HG02884 (cell line): Measurements from ENCODE around the gene CHMP1B.
"Not testable (repeated sequence)": the region's sequence is repeated elsewhere in the genome, so short reads cannot be mapped to it uniquely, and the experiment has no call there.

ENCODE experiments used
- ATAC-seq: cut with Tn5 transposase; IDR thresholded peaks from one replicate; pipeline ENCODE4 v1.9.1; 2021; ENCODE audit warnings: mild to moderate bottlenecking, moderate library complexity; ENCODE audit not compliant: unreplicated experiment

The CHMP1B gene

DNA sequence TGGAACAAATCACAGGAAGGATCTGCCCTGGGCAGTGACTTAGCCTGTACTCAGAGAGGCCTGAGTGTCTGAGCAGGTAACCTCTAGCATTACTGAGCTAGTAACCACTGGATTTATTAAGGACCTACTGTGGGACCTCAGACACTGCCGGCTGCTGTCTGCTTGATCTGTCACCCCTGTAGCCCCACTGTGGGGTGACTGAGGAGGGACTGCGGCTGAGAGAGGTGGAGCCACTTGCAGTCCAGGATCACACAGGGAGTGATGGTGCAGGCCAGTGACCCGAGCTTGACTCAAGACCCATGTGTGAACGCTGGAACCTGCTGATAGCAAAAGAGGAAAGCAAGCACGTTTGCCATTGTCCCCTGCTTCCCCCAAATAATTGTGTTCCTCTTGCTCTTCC, 15.6 kb downstream of the CHMP1B start:
- no peak for ATAC-seq

DNA sequence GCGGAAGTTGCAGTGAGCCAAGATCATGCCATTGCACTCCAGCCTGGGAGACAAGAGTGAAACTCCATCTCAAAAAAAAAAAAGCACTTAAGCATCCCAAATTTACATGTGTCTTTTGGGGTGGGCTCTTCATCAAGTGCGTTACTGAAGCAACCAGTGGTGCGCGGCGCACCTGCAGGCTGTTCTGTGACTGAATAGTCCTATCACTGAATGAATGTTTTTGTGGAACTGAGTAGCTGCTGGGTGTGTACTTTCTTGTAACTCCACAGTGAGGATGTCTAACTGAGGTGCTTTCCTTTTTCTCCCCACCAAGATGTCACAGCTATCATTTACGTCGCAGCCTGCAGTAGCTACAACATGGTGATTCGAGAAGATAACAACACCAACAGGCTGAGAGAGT, 17.0 kb downstream of the CHMP1B start:
- no peak for ATAC-seq

DNA sequence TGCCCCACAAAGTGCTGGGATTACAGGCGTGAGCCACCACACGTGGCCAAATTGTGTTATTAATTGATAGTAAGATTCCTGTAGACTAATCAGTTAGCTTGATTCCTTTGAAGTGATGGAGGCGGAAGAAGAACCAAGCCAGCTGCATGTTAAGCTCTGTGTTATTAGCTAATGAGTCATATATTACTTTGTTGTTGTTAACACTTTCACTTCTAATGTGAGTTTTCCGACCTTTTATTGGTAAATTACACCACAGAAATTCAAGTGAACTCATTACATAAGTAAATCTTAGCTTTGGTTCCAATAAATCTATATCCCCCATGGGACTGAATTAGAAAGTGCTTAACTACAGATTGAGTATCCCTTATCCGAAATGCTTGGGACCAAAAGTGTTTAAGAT, 20.3 kb downstream of the CHMP1B start:
- ATAC-seq: no peak

DNA sequence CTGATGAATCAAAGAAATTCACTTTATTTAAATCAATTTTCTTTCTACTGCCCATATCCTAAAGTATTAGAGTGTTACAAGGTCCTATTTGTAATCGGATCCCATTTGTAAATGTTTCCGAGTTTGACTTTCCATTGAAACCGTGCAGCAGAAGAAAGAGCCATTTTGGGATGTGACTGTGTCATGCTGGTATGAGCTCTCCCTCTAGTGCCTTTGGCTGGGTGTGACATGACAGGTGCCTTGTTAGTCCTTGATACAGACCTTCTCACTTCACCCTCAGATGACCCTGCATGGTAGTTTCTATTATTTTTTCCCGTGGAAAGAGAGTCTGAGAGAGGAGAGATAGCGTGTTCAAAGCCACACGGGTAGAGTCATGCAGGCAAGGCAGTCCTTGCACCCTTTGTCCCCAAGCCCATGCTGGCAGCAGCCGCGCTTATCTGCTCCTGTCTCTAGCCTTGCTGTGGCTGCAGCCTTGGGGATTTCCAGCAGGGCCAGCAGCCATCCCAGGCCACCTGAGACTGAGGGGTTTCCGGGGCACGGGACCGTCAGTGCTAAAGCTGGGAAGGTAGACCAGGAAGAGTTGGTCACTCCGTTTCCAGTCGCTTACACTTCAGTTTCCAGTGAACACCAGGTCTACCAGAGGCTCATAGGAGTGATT, 21.4 kb downstream of the CHMP1B start:
- ATAC-seq: no peak

DNA sequence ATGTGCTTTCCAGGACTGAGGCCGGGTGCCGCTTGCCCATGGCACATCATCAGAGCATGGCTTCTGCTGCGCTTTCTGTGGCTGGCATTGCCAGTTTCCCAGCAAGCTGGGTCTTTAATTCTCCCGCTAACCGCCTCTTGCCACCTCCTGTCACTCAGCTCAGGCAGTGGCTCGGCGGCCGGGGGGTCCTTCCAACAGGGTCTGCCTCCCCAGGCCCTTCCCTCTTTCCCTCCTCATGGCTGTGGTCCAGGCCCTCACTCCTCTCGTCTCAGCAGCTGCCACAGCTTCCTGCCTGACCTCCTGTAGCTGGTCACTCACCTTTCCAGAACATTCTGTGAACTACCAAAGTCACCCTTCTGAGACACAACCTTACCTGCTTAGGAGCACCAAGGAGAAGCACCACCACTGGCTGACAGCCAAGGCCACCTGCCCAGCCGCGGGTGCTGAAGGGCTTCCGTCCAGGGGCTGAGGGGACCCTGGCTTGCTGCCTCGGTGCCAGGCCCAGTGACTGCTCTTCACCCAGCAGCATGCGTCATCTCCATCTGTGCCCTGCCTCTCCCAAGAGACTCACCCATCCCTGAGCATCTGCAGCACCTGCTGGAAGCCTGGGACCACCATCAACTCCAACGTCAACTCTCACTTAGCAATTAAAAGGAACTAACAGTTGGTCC, 22.6 kb downstream of the CHMP1B start:
- no peak for ATAC-seq

DNA sequence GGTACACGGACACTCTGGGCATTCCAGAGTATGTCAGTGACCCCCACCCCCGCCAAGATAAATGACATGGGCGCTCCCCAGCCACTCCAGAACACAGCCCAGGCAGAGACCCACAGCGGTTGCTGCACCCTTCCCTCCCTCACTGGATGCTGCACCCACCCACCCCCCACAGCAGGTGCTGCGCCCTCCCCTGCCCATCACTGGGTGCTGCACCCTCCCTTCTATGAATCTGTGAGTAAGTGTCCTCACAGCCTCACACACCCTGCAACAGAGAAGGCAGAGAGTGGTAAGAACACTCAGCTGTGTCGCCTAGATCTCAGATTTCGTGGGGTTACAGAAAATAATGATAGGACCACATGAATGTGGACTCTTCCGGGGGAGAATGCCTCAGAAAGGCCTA, 23.5 kb downstream of the CHMP1B start:
- ATAC-seq: no peak

DNA sequence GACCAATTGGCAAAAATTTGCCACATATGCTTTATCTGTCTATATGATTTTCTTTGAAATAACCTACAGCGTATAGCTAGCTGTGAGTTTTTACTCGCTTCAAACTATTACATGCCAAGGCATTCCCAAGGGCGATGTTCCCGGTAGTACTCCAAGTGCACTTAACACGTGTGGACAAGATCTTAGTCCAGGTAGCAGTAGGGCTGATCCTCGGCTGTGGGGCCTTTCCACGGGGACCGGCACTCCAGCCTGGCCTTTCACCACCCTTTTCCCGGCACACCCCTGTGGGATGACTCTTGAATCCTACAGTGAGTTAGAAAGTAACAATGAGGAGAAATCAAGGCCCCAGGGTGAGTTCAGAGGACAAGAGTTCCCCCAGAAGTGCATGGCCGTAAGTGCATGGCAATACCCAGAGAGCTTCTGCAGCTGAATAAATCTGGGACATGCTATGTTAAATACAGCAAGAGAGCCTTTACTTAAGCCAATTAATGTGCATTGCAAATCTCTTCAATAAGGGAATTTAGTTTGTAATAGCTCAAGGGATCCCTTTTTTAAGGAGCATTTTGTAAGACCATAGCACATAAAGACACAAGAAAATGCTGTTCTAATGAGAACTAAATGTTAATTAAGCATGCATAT, 26.4 kb downstream of the CHMP1B start:
- ATAC-seq: no peak

DNA sequence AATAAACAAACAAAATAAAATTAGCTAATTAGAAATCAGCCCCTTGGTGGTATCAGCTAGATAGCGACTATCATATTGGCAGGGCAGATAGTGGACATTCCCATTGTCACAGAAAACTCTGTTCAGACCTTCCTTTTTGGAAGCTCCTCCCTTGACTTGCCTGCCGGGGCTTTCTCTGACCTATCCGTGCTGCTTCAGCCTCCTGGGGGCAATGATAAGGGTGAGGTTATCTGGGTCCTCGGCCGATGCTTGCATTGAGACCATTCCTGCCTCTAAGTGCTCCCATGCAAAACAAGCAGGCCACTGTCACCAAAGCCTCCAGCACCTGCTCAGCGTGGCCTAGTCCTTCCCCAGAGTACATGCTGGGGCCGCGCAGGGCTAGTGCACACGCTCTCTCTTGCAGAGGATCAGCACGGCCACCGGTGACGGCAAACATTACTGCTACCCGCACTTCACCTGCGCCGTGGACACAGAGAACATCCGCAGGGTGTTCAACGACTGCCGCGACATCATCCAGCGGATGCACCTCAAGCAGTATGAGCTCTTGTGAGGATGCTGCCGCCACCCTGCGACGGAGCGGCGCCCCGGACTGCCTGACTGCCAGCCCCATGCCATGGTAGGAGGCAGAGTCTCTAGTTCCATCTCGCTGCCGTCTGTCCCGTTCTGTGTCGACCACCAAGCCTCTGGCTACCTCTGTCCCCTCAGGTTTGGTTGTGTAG, 29.5 kb downstream of the CHMP1B start:
- ATAC-seq: no peak

DNA sequence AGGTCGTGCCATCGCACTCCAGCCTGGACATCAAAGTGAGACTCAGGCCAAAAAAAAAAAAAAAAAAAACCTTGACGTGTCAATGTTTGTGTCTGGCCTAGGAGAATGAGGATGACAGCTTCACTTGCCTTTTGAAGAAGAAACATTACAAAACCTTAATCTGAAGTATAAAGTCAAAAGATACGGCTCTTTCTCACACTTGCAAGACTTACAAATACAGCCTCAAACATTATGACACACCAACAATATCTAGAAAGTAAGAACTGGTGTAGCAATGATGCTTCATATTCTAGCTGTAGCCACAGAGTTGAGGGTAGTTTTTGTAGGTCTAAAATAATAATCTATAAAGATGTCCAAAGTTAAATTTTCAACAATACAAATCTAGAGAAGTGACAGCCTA, 31.4 kb downstream of the CHMP1B start:
- no peak for ATAC-seq

DNA sequence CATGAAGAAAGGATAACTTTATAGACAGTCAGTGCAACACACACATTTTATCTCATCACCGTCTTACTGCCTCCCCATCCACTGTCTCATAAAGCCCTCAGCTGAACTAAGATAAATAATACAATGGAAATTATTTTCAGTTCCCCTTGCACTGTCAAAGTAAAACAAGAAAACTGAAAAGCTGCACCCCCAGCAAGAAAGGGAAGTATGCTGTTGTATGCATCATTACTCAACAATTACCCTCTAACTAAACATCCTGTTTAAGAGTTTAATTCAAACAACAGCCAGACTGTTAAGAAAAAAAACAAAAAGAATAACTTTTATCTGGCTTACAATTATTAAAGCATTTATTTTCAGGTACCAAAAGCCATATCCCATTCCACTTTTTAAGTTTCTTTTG, 31.9 kb downstream of the CHMP1B start:
- peak; percentile 73 for ATAC-seq

DNA sequence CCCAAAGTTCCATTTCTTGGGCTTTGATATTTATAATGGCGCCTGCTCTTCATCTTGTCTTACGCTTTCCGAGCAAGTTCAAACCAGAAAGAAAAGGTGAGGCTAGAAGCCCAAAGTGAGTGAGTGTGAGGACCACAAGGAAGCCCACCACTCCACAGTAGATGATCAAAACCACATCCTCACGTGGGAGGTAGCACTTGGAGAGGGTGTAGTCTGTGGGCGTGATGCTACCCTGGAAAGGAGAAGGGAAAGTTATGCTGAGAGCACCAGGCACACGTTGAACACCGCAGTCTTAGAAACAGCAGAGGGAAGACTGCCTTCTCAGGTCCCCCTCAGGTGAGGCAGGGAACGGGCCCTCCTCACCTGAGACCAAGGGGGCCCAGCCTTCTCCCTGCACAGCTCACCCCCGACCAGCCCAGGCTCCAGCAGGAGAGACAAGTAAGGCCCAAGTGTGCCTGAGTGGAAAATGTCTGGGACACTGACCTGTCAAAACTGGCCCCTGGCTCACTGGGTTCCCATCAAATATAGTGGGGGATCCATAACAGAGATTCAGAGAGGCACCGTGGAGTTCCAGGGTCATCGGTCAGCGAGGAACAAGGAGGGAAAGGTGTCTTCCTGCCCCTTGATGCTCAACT, 33.3 kb downstream of the CHMP1B start:
- no peak for ATAC-seq

DNA sequence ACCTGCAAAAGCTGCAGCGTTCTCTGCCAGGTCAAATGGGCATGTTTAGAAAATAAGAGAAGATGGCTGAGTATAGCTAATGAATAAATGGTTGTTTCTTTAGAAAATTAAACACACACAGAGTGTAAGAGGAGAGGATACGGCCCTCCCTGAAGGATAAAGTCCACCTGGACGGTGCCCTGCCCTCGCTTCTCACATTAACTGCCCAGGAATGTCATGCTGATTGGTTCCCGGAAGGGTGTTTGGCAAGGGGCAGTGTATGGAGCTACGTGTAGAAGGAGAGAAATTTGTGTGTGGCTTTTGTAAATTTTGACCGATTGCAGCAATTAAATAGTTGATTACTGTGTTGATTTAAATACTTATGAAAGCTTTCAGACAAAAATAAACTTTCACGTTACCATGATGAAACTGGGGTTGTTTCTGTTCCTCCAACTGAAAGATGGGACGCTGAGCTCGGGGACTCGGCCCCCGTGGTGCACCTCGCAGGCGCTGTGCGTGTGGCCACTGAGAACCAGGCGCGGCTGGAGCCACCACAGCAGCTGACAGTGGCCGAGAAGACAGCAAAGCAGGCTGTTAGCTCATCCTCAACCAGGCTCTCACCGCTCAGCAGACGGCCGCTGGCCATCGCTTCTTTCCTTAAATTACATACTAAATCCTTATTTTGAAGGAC, 34.2 kb downstream of the CHMP1B start:
- ATAC-seq: no peak

DNA sequence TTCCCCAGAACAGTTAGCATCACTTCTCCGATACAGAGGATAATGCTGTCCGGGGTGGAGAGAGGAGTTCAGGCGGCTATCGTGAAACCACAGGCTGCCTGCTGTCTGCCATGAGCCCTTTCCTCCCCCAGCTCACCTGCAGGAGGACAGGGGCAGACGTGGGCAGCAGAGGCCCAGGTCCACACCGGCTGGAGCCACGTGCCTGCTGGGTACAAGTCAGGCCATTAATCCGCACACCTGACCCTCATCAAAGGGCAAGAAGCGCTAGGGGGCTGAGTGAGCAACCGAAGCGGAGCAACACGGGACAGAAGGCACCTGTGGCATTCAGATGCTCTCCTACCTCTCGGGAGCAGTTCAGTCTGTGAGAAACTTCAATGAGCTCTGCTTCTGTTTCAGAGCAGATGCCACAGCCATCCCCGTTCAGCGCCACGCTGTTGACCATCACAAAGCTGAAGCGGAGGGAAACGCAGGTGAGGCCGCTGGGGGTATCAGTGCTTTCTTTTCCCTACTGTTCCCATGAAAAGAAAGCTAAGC, 35.4 kb downstream of the CHMP1B start:
- ATAC-seq: no peak

DNA sequence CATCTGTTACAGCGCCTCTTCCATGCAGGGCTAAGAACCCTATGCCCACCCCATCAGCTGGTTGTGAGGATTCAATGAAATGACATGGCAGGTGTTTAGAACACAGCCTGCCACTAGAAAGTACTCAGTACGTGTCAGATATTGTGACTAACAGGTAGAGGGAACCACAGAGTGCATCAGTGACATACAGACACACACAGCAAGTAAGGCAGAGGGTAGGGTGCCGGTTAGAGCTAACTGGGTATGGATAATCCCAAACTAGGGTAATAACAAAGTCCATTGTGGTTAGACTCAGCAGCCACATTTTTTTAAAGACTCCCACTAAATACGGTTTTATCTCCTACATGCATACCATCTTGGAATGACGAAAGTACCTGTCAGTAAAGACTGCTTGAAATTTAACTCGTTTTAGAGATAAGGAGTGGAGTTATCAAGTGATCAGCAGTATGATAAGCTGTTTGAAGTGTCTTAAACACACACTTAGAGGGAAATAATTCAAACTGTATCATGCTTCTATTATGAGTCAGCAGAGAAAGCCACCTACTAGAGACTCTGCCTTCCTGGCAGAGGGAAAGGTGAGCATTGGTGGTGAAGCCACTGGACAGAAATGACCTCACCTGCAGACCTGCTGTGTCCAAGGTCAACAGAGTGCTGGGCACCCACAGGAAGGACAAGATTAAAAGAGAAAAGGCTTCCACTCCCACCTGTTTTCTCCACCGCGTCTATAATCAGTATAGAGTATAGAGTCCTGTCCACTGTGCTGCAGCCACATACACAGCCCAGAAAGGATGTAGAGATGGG, 36.3 kb downstream of the CHMP1B start:
- ATAC-seq: no peak

DNA sequence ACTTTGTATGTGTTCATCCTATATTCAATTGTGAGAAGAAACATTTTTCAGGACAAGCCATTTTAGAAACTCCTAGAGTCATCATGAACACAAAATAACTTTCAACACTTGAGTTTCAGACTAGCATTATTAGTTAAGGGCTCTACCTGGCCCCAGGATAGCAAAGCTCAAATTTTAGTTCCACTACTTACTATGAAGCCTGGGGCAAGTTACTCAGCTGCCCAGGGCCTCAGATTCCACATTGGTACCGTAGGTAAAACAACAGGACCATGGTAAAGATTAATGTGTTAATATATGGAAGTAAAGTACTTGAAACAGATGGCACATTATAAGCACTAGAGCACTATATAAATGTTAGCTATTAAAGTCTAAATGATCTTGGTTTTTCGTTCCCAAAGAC, 37.5 kb downstream of the CHMP1B start:
- ATAC-seq: no peak

DNA sequence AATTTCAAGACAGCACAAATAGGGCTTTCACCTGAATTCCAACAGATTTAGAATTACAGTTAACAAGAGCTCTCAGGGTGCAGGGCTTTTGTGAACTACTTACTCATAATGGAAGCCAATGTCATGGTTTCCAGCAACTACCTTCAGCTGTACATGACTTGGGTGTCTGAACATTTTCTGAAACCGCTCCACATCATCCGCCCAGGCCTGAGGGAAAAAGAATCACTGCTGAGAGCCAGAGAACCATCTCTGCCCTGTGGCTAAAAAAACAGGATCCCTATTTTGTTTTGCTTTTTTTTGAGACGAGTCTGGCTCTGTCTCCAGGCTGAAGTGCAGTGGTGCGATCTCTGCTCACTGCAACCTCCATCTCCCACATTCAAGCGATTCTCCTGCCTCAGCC, 38.1 kb downstream of the CHMP1B start:
- no peak for ATAC-seq

DNA sequence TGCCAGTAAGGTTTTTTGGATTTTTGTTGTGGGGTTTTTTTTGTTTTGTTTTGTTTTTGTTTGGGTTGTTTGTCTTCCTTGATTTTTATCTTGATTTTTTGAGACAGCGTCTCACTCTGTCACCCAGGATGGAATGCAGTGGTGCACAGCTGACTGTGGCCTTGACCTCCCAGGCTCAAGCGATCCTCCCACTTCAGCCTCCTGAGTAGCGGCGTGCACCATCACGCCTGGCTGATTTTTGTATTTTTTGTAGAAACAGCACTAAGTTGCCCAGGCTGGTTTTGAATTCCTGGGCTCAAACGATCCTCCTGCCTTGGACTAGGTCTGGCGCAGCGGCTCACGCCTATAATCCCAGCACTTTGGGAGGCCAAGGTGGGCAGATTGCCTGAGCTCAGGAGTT, 40.5 kb downstream of the CHMP1B start:
- no peak for ATAC-seq

DNA sequence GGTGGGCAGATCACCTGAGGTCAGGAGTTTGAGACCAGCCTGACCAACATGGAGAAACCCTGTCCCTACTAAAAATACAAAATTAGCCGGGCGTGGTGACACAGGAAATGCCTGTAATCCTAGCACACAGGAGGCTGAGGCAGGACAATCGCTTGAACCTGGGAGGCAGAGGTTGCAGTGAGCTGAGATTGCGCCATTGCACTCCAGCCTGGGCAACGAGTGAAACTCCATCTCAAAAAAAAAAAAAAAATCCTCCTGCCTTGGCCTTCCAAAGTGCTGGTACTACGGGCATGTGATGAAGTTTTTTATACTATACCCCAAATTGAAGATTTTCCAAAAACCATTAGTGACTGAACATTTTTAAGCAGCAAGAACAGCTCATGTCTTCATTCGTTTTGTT, 41.2 kb downstream of the CHMP1B start:
- ATAC-seq: not testable (repeated sequence)

DNA sequence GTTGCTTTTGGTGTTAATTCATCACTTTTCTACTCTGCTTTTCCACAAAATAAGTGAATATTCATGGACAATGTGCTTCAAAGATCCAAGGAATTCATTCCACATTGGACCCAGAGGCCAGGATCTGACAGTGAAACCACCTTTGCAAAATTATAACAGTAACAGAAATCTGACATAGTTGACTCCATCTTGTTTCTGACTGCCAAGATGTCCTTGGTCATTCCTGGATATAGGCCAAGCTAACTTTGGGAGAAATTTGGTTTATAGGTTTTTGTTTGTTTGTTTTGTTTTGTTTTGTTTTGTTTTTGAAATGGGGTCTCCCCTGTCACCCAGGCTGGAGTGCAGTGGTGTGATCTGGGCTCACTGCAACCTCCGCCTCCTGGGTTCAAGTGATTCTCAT, 46.6 kb downstream of the CHMP1B start:
- no peak for ATAC-seq

DNA sequence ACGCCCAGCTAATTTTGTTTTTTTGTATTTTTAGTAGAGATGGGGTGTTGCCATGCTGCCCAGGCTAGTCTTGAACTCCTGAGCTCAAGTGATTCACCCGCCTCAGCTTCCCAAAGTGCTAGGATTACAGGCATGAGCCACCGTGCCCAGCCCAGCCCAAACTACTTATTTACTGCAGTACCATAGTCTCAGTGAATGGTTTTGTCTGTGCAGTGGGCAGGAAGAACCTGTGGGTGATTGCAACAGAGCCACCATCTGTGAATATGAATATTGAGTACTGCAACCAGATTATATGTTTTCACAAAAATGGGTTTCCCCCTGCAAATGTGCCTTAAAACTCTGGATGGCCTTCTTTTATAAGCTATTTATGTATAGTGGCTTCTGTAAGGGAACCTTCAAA, 47.9 kb downstream of the CHMP1B start:
- no peak for ATAC-seq
